ENCODE results near the gene IRX4. TPM values are rescaled to one million over a fixed set of nuclear protein-coding genes. Genes with fewer than 3 reads are reported as not detected.

Gene IRX4
- total RNA-seq, 1 experiment from 2014 or later: 16.5 TPM

GRCh38 chr5:1925111-1926070, 42.7 kb upstream of the IRX4 start (continued):
- TF ChIP-seq REST (IDR thresholded peaks at IDR 0.05; ENCODE audit: low read depth) (no peak), SRF (IDR thresholded peaks at IDR 0.05; ENCODE audit: low read depth) (no peak), EZH2 (IDR thresholded peaks at IDR 0.05) (no peak), POLR2AphosphoS5 (IDR thresholded peaks at IDR 0.05; ENCODE audit: low read depth, low read length) (no peak), JUND (IDR thresholded peaks at IDR 0.05) (no peak), ZNF274 (IDR thresholded peaks at IDR 0.05; ENCODE audit: low read depth, low read length) (no peak), RAD21 (IDR thresholded peaks at IDR 0.05; ENCODE audit: low read depth) (no peak)

GRCh38 chr5:1923766-1924165, 41.0 kb upstream of the IRX4 start:
- ChIA-PET CTCF (no interaction called here), POLR2A (no interaction called here), RAD21 (ENCODE audit: low non-redundant PET in 1 of 2, low total read pairs in 2 of 2, uncharacterized antibody in 2 of 2, unreplicated experiment in 2 of 2) (no interaction called here)
- Histone ChIP-seq H3K9me2 (ENCODE audit: insufficient read depth) (no peaks in the 10 kb centered on the region), H3K27me3 (ENCODE audit: insufficient read depth, low read length) (no peaks in the 10 kb centered on the region), H3K79me2 (ENCODE audit: insufficient read depth, low read length) (no peaks in the 10 kb centered on the region), H2AFZ (ENCODE audit: low read depth, low read length, poor library complexity, severe bottlenecking) (no peak overlapping the region), H3K4me1 (ENCODE audit: control insufficient read depth in 1 of 2, insufficient read depth in 2 of 2, low read length in 2 of 2) (peaks cover 0 to 17% of the 10 kb centered on the region in 2 experiments; a peak in 2 of 4 replicates), H4K20me1 (ENCODE audit: insufficient read depth) (no peaks in the 10 kb centered on the region), H3K9me3 (ENCODE audit: control insufficient read depth in 1 of 2, insufficient read depth in 1 of 2, low read depth in 1 of 2, low read length in 2 of 2) (no peaks in the 10 kb centered on the region), H3K36me3 (ENCODE audit: control insufficient read depth in 1 of 2, insufficient read depth in 2 of 2, low read length in 2 of 2) (no peaks in the 10 kb centered on the region), H3K4me2 (ENCODE audit: low read length) (no peak overlapping the region), H3K4me3 (replicated peaks in 1 of 2; ENCODE audit: low read depth in 1 of 2, low read length in 2 of 2) (no peak overlapping the region), H3K9ac (ENCODE audit: low read length) (no peak overlapping the region), H3K27ac (ENCODE audit: low read depth, low read length) (no peak overlapping the region)
- TF ChIP-seq JUND (IDR thresholded peaks at IDR 0.05): no peak
- no peak for TF ChIP-seq ZFX (IDR thresholded peaks at IDR 0.05)
- no peak for TF ChIP-seq POLR2A (IDR thresholded peaks at IDR 0.05; ENCODE audit: borderline replicate concordance, extremely low read depth, insufficient read depth, insufficient read length)
- TF ChIP-seq SP1 (IDR thresholded peaks at IDR 0.05; ENCODE audit: low read depth): no peak
- TF ChIP-seq EZH2phosphoT487 (IDR thresholded peaks at IDR 0.05; ENCODE audit: borderline replicate concordance): no peak
- no peak for TF ChIP-seq EGR1 (IDR thresholded peaks at IDR 0.05; ENCODE audit: low read depth)
- TF ChIP-seq CTCF (IDR thresholded peaks at IDR 0.05 in 2 of 3, conservative IDR thresholded peaks at IDR 0.05 in 1 of 3; ENCODE audit: borderline replicate concordance in 1 of 3, insufficient read depth in 1 of 3, low read depth in 2 of 3, low read length in 2 of 3): no peak
- TF ChIP-seq SRF (IDR thresholded peaks at IDR 0.05; ENCODE audit: low read depth): no peak
- TF ChIP-seq SIN3A (IDR thresholded peaks at IDR 0.05; ENCODE audit: low read depth): no peak
- no peak for TF ChIP-seq FOSL1 (IDR thresholded peaks at IDR 0.05; ENCODE audit: low read depth)
- no peak for TF ChIP-seq ZBTB33 (IDR thresholded peaks at IDR 0.05; ENCODE audit: extremely low read depth, insufficient replicate concordance, low read length)
- no peak for TF ChIP-seq ZNF274 (IDR thresholded peaks at IDR 0.05; ENCODE audit: low read depth, low read length)
- TF ChIP-seq POLR2AphosphoS5 (IDR thresholded peaks at IDR 0.05; ENCODE audit: low read depth, low read length): no peak
- no peak for TF ChIP-seq RAD21 (IDR thresholded peaks at IDR 0.05; ENCODE audit: low read depth)
- ATAC-seq (no peak), DNase-seq (ENCODE audit: low read depth, low spot score) (no peak)
- BruUV-seq (replicated peaks): no TSS peak
- intact Hi-C loops (cut with micrococcal nuclease): no loop called here

Measured in HCT116 (cell line).